ENCODE data around the gene WFS1.

DNA sequence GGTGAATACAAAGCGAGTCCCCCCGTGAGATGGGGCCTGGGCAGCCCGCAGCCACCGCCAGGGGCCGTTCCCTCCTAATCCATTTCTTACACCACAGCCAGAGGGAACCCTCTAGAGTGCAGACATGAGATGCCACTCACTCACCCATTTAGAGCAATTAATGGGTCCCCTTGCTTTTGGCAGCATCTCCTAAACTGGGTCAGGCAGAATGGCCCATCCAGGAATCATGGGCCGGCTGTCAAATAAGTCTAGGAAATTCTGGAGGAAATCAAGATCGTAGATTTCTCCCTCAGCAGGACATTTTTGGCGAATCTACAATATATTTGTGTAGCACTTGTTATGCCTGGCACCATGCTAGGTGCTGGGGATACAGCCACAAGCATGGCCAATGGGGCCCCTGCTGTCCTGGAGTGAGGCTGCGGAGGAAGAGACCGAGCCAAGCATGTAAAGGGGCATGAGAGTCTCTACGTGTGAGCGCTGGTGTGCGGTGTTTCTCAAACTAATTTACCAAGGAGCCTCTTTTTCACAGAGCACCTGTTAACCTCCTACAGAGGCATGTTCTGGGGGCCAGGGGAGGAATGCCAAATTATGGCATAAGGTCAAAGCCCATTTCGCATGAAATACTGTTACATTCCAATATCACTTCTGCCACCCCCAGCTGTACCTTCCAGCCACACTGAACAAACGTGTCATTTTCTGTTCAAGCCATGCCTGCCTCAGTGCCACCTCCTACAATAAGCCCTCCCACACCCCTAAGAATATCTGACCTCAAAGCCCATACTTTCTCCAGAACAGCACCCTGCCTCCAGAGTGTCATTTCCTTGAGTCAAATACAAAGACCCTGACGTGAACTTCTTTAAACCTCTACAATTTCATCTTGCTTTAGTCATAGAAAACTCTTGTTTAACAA, 41.2 kb upstream of the WFS1 start:
- TF ChIP-seq, protein P1, sequence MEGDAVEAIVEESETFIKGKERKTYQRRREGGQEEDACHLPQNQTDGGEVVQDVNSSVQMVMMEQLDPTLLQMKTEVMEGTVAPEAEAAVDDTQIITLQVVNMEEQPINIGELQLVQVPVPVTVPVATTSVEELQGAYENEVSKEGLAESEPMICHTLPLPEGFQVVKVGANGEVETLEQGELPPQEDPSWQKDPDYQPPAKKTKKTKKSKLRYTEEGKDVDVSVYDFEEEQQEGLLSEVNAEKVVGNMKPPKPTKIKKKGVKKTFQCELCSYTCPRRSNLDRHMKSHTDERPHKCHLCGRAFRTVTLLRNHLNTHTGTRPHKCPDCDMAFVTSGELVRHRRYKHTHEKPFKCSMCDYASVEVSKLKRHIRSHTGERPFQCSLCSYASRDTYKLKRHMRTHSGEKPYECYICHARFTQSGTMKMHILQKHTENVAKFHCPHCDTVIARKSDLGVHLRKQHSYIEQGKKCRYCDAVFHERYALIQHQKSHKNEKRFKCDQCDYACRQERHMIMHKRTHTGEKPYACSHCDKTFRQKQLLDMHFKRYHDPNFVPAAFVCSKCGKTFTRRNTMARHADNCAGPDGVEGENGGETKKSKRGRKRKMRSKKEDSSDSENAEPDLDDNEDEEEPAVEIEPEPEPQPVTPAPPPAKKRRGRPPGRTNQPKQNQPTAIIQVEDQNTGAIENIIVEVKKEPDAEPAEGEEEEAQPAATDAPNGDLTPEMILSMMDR (IDR thresholded peaks at IDR 0.05; ENCODE audit: extremely low read depth in 1 of 2, insufficient read depth in 1 of 2, low read depth in 1 of 2, low read length in 2 of 2): no peak
- TF ChIP-seq POLR2A (IDR thresholded peaks at IDR 0.05; ENCODE audit: low read depth, low read length): no peak
